DOHH2 (cell line): ENCODE data around the gene ACTBL2.

Source experiments
- CTCF ChIP-seq: fragments of 200-600 bp; sonication (generic); IDR thresholded peaks from one replicate; pipeline ENCODE4 v1.5.1; 2014; ENCODE audit warnings: antibody characterized with exemption, mild to moderate bottlenecking, low read depth, low read length; ENCODE audit not compliant: poor library complexity, severe bottlenecking
- EZH2phosphoT487 ChIP-seq: fragments of 200-600 bp; sonication (generic); IDR thresholded peaks from 2 replicates; pipeline ENCODE4 v1.6.1; 2017; ENCODE audit warnings: borderline replicate concordance, mild to moderate bottlenecking, antibody characterized with exemption, low read length, moderate library complexity, mixed read lengths

- no peak for TF ChIP-seq CTCF
- TF ChIP-seq EZH2phosphoT487, result no peak
These were observed 35.6 kb downstream of the ACTBL2 start for GRCh38 chr5:57446966-57447365.
